ENCODE data around the gene ZFHX3. TPM values are rescaled to one million over a fixed set of nuclear protein-coding genes. Genes with fewer than 3 reads are reported as not detected.

The ZFHX3 gene
- total RNA-seq, 1 donor from 2014 or later = 51.4 TPM

- DNase-seq (ENCODE audit: low spot score) = no peak
Observed at GRCh38 chr16:73057291-73058210, 9.6 kb upstream of the ZFHX3 start.

- no peak for DNase-seq (ENCODE audit: low spot score)
Observed at GRCh38 chr16:73056921-73057290, 9.0 kb upstream of the ZFHX3 start.

GRCh38 chr16:73056448-73056847 lies 8.5 kb upstream of the ZFHX3 start:
- no peak for DNase-seq (ENCODE audit: low spot score)

- no peak for DNase-seq (ENCODE audit: low spot score)
Observed at GRCh38 chr16:73054813-73055482, 7.0 kb upstream of the ZFHX3 start.

- DNase-seq (ENCODE audit: low spot score) = no peak
Observed at GRCh38 chr16:73054498-73054812, 6.5 kb upstream of the ZFHX3 start.

- no peak for DNase-seq (ENCODE audit: low spot score)
Observed at GRCh38 chr16:73054125-73054484, 6.2 kb upstream of the ZFHX3 start.

- DNase-seq (ENCODE audit: low spot score) = no peak
Observed at GRCh38 chr16:73053364-73054124, 5.6 kb upstream of the ZFHX3 start.

- no peak for DNase-seq (ENCODE audit: low spot score)
Observed at GRCh38 chr16:73053038-73053363, 5.1 kb upstream of the ZFHX3 start.

GRCh38 chr16:73052576-73052975 lies 4.6 kb upstream of the ZFHX3 start:
- DNase-seq (ENCODE audit: low spot score) = no peak

- DNase-seq (ENCODE audit: low spot score) = no peak
Observed at GRCh38 chr16:73051961-73052360, 4.0 kb upstream of the ZFHX3 start.

- no peak for DNase-seq (ENCODE audit: low spot score)
Observed at GRCh38 chr16:73051226-73051625, 3.3 kb upstream of the ZFHX3 start.

GRCh38 chr16:73050201-73051099 lies 2.5 kb upstream of the ZFHX3 start:
- DNase-seq (ENCODE audit: low spot score) = no peak

- no peak for DNase-seq (ENCODE audit: low spot score)
Observed at GRCh38 chr16:73049511-73049910, 1.6 kb upstream of the ZFHX3 start.

GRCh38 chr16:73049091-73049490 lies 1.2 kb upstream of the ZFHX3 start:
- DNase-seq (ENCODE audit: low spot score) = no peak

- no peak for DNase-seq (ENCODE audit: low spot score)
Observed at GRCh38 chr16:73048292-73049080, 558 bp upstream of the ZFHX3 start.

- DNase-seq (ENCODE audit: low spot score) = no peak
Observed at GRCh38 chr16:73047221-73047535, 750 bp downstream of the ZFHX3 start.

- DNase-seq (ENCODE audit: low spot score) = no peak
Observed at GRCh38 chr16:73046849-73047214, 1.1 kb downstream of the ZFHX3 start.

GRCh38 chr16:73046202-73046848 lies 1.6 kb downstream of the ZFHX3 start:
- DNase-seq (ENCODE audit: low spot score) = no peak

- no peak for DNase-seq (ENCODE audit: low spot score)
Observed at GRCh38 chr16:73043828-73044467, 4.0 kb downstream of the ZFHX3 start.

GRCh38 chr16:73042807-73043206 lies 5.1 kb downstream of the ZFHX3 start:
- DNase-seq (ENCODE audit: low spot score) = no peak

All from mucosa of gallbladder (tissue), 1 donor.